Left forelimb (tissue), 1 donor: ENCODE measurements around the gene BNIP3.
"Not testable (repeated sequence)": the region's sequence is repeated elsewhere in the genome, so short reads cannot be mapped to it uniquely, and the experiment has no call there.

Source experiments
- DNase-seq: peaks from one replicate; pipeline ENCODE4 v3.0.0-alpha.2; 2018; ENCODE audit warnings: low spot score

The BNIP3 gene

GRCh38 chr10:131929122-131929845, 52.4 kb downstream of the BNIP3 start:
- no peak for DNase-seq

DNA sequence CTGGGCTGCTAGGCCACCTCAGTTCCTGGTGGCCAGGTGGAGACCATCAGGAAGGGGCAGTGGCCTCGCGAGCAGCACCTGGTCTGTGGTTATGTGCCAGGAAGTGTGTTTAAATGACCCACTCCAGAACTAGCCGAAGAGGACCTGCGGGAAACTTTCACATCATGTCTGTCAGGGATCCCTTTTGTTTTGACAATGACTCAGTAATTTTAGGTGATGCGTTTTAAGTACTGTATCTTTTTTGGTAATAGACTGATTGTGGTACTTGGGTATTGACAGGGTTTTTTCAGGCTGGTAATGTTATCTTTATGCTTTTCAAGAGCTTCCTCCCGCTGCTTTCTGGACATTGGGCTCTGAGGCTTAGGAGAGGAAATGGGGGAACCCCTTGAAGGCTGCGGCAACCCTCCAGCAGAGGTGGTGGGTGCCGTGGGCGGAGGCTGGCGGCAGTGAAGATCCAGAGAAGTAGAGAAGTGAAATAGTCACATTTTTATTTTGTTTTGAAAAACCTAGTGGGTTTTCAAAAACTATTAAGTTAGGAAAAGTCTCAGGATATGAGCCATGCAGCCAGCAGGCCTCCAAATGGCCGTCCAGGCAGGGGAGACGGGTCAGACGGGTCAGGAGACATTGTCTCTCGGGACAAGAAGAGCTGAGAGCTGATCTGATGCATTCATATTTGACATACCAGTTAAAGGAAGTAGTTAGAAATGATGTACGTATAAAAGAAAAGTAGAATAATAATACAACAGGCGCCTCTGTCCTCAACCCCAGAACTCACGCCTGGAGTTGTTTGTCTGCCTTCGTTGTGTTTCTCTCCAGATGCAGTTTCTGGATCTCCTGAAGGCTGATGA, 53.3 kb downstream of the BNIP3 start:
- DNase-seq: no peak

DNA sequence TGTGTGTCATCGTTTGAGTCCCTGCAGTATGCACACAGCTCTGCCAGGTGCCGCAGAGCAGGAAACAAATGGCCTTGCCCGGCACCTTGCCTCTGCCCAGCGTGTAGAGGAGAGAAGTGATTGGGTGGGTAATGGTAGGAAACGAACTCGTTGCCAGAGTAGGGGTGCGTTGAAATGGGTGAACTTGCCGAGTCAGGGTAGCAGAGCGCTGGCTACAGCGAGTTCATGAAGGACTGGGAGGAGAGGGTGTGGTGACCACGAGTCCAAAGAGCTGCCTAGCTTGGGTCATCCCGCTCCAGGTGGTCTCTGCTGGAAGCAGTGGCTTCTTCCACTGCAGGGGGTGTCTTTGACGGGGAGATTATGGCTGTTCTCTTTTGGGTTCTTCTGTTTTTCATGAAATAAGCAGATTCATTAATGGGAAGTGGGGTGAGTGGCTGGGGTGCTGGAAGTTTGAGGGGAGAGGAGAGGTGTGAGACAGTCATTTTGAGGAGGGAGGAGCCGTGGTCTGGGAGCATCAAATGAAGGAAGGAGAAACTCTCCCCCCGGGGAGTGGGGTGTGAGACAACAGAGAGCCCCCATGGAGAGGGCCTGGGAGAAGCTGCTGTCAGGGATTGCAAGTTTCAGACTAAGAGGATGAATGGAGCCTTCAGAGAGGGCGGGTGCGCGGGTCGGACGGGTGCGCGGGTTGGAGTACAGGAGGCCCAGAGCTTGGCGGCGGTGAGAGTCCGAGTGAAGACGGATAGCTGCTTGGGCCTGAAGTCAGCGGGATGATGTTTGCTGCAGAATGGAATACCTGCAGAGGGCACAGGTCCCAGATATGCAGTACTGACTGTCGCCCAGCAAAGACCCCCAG, 54.8 kb downstream of the BNIP3 start:
- no peak for DNase-seq

- no peak for DNase-seq
These were observed 55.5 kb downstream of the BNIP3 start for GRCh38 chr10:131926253-131926652.

GRCh38 chr10:131925716-131926115, 56.0 kb downstream of the BNIP3 start:
- no peak for DNase-seq

DNA sequence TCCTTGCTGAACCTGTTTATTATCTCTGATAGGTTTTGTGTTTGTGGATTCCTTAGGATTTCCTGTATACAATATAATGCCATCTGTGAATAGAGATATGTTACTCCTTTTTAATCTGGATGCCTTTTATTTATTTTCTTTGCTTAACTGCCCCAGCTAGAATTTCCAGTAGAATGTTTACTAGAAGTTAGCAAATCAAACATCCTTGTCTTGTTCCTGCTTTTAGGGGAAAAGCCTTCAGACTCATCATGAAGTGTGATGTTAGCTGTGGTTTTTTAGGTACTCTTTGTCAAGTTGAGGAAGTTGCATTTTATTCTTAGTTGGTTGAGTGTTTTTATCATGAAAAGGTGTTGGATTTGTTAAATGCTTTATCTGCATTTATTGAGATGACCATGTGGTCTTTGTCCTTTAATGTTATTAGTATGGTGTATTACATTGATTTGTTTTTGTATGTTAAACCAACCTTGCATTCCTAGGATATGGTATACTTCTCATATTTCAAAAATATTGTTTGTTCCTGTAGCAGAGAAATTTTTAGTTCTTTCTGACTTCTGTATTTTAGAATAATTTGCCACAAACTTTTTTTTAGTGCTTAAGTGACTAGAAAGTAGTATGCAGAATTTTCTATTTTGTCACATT, 56.6 kb downstream of the BNIP3 start:
- no peak for DNase-seq

DNA sequence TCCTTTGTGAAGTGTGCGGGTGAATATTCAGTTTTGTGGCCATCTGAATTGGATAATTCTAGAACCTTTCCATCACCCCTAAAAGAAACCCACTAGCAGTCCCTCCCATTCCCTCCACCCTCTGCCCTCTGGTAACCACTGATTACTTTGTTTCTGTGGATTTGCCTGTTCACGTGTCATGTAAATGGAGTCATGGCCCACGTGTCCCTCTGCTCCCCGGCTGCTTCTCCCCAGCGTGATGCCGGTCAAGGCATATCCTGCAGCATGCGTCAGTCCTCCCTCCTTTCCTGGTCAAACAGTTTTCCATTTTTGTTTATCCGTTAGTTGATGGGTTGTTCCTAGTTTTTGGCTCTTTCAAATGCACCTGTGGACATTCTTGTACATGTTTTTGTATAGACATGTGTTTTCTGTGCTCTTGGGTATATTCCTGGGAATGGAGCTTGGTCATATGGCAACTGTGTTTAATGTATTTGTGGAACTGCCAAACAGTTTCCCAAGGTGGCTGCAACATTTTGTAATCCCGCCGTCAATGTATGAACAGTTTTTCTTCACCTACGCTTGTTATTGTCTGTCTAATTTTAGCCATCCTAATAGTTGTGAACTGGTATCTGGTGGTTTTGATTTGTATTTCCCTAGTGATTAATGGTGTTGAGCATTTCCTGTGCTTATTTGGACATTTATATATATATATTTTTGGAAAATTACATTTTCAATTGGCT, 58.5 kb downstream of the BNIP3 start:
- DNase-seq: no peak

DNA sequence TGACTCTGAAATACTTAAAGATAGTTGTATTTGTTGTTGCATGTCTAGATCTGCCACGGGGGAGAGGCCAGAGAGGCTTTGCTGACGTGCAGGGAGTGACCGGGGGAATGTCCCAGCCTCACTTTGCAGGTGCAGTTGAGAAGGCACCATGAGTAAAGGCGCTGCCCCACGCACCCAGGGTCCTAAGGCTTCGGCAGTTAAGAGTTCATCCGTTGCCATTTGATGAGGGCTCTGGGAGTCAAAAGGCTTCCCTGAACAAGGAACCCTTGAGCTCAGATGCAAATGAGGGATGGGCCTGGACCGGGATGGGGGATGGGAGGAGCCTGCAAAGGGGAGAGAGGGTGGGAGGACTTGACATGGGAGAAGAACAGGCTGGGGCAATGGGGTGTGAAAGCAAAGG, 60.5 kb downstream of the BNIP3 start:
- no peak for DNase-seq

DNA sequence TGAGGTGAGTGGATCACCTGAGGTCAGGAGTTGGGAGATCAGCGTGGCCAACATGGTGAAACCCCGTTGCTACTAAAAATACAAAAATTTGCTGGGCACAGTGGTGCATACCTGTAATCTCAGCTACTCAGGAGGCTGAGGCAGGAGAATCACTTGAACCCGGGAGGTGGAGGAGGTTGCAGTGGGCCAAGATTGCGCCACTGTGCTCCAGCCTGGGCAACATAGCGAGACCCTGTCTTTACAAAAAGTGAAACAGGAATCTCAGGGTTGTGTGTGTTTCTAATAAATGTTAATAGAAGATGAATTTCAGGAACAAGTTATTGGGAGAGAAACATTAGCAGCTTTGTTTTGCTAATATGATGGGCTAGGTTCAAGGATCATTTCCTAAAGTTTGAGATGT, 61.0 kb downstream of the BNIP3 start:
- DNase-seq: no peak

DNA sequence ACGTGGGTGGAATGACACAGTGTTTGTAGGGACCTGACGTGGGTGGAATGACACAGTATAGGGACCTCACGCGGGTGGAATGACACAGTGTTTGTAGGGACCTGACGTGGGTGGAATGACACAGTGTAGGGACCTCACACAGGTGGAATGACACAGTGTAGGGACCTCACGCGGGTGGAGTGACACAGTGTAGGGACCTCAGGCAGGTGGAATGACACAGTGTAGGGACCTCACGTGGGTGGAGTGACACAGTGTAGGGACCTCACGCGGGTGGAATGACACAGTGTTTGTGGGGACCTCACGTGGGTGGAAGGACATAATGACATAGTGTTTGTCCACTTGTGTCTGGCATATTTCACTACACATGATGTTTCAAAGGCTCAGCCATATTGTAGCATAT, 61.6 kb downstream of the BNIP3 start:
- no peak for DNase-seq

- not testable (repeated sequence) for DNase-seq
These were observed 62.3 kb downstream of the BNIP3 start for GRCh38 chr10:131919461-131919860.
